ENCODE measurements around the gene SCYL2. TPM values are rescaled to one million over a fixed set of nuclear protein-coding genes. Genes with fewer than 3 reads are reported as not detected.

SCYL2 gene
- total RNA-seq, 1 experiment from 2014 or later = 50.9 TPM

DNA sequence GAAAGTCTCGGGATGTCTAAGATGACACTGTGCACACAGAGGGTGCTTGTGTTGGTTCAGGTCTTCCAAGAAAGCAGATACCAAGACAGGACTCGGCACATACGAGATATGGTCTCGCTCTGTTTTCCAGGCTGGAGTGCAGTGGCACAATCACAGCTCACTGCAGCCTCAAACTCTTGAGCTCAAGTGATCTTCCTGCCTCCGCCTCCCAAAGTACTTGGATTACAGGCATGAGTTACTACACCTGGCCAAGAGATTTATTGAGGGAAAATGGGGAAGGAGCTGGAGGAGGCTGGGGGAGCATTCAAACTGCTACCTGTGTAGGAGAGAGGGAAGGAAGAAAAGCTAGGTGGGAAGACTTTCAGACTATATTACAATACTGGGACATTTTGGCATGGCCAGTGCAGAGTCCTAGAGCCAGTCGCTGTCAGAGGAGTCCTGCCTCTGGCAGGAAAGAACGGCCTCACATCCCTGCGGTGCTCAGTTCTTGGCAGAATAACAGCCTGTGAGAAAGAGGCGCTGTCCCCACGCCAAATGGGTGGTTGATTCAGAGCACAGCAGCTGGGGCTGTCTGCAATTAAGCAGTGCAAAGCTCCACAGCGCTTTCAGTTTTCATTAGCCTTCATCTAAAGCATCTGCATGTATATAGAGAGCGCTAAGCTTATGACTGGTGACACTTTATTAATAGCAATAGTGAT lies 108.2 kb downstream of the SCYL2 start:
- peak; percentile 50 for DNase-seq (ENCODE audit: low read depth)

GRCh38 chr12:100376161-100376560 lies 109.2 kb downstream of the SCYL2 start:
- no peak for DNase-seq (ENCODE audit: low read depth)

DNA sequence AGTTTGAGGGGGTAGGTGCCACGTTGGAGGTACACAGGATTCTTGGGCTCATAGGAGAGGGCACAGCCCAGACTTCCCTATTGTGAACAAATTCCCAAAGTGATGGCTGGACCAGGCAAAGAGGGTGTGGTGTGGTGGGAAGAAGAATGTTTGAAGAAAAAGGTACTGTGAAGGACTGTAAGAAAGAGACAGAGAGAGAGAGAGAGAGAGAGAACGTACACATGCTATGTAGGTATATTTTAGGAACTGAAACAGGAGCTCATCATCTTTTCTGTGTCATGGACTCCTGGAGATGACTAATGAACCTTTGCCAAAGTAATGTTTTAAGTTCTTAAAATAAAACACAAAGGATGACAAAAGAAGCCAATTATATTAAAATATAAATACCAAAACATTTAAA lies 114.4 kb downstream of the SCYL2 start:
- DNase-seq (ENCODE audit: low read depth) = no peak

- DNase-seq (ENCODE audit: low read depth) = peak; percentile 45
Observed at GRCh38 chr12:100382338-100382737, 115.4 kb downstream of the SCYL2 start.

DNA sequence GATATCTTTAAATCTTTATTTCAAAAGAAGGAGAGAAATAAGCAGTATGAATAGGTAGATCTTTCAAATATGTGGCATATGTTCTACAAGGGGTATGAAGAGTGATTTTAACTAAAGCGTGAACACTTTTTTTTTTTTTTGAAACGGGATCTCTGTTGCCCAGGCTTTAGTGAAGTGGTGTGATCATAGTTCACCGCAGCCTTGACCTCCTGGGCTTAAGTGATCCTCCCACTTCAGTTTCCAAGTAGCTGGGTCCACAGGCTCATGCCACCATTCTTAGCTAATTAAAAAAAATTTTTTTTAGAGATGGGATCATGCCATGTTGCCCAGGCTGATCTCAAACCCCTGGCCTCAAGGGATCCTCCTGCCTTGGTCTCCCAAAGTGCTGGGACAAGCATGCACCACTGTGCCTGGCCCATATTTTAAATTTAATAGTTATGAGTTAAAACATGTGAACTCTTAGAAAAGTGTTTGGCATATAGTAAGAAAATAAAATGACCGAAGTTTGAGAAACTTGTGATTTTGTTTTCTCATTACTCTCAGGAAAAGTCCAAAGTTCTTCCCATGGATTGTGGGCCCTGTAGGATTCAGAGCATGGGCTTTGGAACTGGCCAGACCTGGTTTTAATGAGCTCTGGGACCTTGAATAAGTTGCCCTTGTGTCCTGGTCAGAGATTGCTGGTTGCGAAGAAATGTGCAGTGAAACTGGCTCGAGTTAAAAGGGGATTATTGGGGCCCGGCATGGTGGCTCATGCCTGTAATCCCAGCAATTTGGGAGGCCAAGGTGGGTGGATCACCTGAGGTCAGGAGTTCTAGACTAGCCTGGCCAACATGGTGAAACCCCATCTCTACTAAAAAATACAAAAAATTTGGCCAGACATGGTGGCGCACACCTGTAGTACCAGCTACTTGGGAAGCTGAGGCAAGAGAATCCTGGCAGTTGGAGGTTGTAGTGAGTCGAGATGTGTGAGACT lies 116.9 kb downstream of the SCYL2 start:
- DNase-seq (ENCODE audit: low read depth) = no peak

- no peak for DNase-seq (ENCODE audit: low read depth)
Observed at GRCh38 chr12:100384559-100384935, 117.6 kb downstream of the SCYL2 start.

DNA sequence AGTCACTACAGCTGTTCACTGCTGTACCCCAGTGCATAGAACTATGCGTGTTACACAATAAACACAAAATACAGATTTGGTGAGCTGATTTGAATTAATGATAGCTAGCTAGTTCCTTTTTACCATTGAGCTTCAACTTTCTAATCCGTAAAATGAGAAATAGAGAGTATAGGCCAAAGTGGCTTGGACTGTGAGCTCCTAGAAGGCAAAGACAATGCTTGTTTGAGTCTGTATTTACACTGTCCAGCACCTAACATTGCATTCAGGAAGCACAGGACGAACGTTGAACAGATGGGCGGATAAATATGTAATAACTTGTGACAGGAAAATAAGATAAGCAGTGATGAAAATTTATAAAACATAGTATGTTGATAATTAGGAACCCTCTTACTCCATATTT lies 121.4 kb downstream of the SCYL2 start:
- no peak for DNase-seq (ENCODE audit: low read depth)

Other genes with a start within 250 kb of the SCYL2 start
- gene BLTP3B, start 124.3 kb upstream of the SCYL2 start, total RNA-seq (2014; rRNA removed; shearing (Covaris generic)) = 18.5 and 25.1 TPM in 2 replicates
- gene ACTR6, start 66.4 kb upstream of the SCYL2 start, total RNA-seq (2014; rRNA removed; shearing (Covaris generic)) = 24.1 and 28.3 TPM in 2 replicates
- gene DEPDC4, start 98 bp upstream of the SCYL2 start, total RNA-seq (2014; rRNA removed; shearing (Covaris generic)) = 0.94 and 2.1 TPM in 2 replicates
- gene SLC17A8, start 89.9 kb downstream of the SCYL2 start, total RNA-seq (2014; rRNA removed; shearing (Covaris generic)) = not detected in 2 replicates
- gene NR1H4, start 206.7 kb downstream of the SCYL2 start, total RNA-seq (2014; rRNA removed; shearing (Covaris generic)) = 0.10 and 0.20 TPM in 2 replicates

Data from M059J (cell line).